ENCODE measurements around the gene SMIM10. TPM values are rescaled to one million over a fixed set of nuclear protein-coding genes. Genes with fewer than 3 reads are reported as not detected.
"Not testable (repeated sequence)": the region's sequence is repeated elsewhere in the genome, so short reads cannot be mapped to it uniquely, and the experiment has no call there.

SMIM10 gene
- total RNA-seq, 2 experiments from 2014 or later = 0.44 to 1.1 TPM

- Mint-ChIP-seq H3K4me1 (peaks cover 13% of the 10 kb centered on the region), H3K27me3 (peaks cover 35% of the 10 kb centered on the region)
- ATAC-seq; H3K9me3 Mint-ChIP-seq (ENCODE audit: low read depth); H3K4me3 Mint-ChIP-seq; CTCF ChIA-PET; H3K27ac Mint-ChIP-seq; DNase-seq; H3K36me3 Mint-ChIP-seq: not testable (repeated sequence)
Observed at GRCh38 chrX:135030207-135030963, 39.6 kb downstream of the SMIM10 start.

DNA sequence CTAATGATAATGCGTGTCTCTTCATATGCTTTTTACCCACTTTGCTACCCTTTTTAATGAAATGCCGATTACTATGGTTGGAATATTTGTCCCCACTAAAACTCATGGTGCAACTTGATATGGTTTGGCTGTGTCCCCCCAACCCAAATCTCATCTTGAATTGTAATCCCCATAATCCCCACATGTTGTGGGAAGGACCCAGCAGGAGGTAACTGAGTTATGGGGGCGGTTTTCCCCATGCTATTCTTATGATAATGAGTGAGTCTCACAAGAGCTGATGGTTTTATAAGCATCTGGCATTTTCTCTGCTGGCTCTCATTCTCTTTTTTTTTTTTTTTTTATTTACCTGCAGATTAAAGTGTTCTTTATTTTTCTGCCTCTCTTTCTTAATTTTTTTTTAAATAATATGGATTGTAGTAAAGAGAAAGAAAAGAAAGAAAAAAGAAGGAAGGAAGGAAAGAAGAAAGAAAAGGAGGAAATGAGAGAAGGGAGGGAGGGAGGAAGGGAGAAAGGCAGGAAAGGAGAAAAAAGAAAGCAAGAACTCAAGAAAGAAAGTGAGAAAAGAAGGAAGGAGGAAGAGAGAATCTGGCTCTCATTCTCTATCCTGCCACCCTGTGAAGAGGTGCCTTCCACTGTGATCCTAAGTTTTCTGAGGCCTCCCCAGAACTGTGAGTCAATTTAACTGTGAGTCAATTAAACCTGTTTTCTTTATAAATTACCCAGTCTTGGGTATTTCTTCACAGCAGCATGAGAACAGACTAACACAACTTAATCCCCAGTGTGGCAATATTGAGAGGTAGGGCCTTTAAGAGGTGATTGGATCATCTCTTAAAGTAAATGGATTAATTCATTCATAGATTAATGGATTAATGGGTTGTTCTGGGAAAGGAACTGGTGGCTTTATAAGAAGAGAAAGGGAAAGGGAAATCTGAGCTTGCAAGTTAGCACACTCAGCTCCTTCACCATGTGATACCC, 50.6 kb downstream of the SMIM10 start:
- CTCF ChIA-PET, DNase-seq, ATAC-seq: not testable (repeated sequence)

More for the DNA sequence above, 50.6 kb downstream of the SMIM10 start:
- H3K27me3 Mint-ChIP-seq; H3K27ac Mint-ChIP-seq; H3K9me3 Mint-ChIP-seq (ENCODE audit: low read depth); H3K4me3 Mint-ChIP-seq; H3K36me3 Mint-ChIP-seq; H3K4me1 Mint-ChIP-seq: not testable (repeated sequence)

Other genes with a start within 250 kb of the SMIM10 start
- 10 to 100 TPM; 47.0 to 65.3 TPM for gene PABIR2, start 193.8 kb upstream of the SMIM10 start, total RNA-seq
- gene MOSPD1, start 75.7 kb upstream of the SMIM10 start, total RNA-seq = 10 to 100 TPM in 1 of 2 experiments, 1 to 10 TPM in 1; 9.7 to 17.3 TPM
- gene RTL8B, start 31.6 kb downstream of the SMIM10 start, total RNA-seq = under 1 TPM in 1 of 2 experiments, not detected in 1; 0.42 TPM
- 10 to 100 TPM; 22.1 to 25.9 TPM for gene RTL8C, start 41.4 kb downstream of the SMIM10 start, total RNA-seq
- 10 to 100 TPM in 1 of 2 experiments, 1 to 10 TPM in 1; 9.6 to 13.3 TPM for gene RTL8A, start 61.1 kb downstream of the SMIM10 start, total RNA-seq
- not detected for gene SMIM10L2B, start 107.7 kb downstream of the SMIM10 start, total RNA-seq
- gene ETDB, start 129.5 kb downstream of the SMIM10 start, total RNA-seq = not detected
- gene CT55, start 180.4 kb downstream of the SMIM10 start, total RNA-seq = not detected

Measured in activated CD8-positive, alpha-beta memory T cell treated with anti-CD3 and anti-CD28 coated beads, Interleukin-2, amount 10 ng/mL, durations not matched to agents 7 days and 5 days (primary cell).